Measurements from ENCODE around the gene BCAS3. TPM values are rescaled to one million over a fixed set of nuclear protein-coding genes. Genes with fewer than 3 reads are reported as not detected.

The BCAS3 gene
- polyA plus RNA-seq, 1 donor from 2014 or later: 23.2 TPM

DNA sequence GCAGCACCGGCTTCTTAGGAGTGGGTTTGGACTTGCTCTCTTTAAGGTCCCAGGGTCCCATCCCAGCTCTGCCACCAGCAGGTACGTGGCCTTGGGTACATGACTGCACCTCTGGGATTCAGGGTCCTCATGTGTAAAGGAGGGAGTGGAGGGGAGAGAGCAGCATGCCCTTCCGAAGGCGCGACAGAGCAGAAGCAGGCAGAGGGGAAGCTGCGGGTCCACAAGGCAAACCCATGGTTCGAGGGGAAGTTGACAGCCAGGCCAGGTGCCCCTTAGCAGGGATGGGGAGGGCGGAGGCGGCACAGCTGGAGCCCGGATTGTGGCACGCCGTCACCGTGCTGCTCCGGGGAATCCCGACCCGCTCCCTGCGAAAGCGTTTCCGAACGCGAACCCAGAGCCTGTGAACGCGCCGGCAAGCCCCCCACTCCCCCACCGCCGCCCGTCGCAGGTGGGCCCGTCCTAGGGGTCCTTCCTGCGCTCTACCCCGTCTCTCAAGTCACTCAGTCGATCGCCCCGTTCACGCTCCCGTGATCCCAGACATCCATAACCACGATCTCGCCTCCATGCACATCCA, 717.8 kb downstream of the BCAS3 start:
- Mint-ChIP-seq H3K4me3 (peak overlapping the region in 1 of 4 donors; percentile 27), H3K36me3 (peaks cover 4% of the 10 kb centered on the region), H3K4me1 (peaks cover under 1 to 8% (median 2%) of the 10 kb centered on the region in 3 donors), H3K27ac (peak overlapping the region; percentile 67 to 92 (median 90)), H3K27me3 (peaks cover 27% of the 10 kb centered on the region), H3K9me3 (peaks cover 0 to 3% (median 0%) of the 10 kb centered on the region in 3 donors)

DNA sequence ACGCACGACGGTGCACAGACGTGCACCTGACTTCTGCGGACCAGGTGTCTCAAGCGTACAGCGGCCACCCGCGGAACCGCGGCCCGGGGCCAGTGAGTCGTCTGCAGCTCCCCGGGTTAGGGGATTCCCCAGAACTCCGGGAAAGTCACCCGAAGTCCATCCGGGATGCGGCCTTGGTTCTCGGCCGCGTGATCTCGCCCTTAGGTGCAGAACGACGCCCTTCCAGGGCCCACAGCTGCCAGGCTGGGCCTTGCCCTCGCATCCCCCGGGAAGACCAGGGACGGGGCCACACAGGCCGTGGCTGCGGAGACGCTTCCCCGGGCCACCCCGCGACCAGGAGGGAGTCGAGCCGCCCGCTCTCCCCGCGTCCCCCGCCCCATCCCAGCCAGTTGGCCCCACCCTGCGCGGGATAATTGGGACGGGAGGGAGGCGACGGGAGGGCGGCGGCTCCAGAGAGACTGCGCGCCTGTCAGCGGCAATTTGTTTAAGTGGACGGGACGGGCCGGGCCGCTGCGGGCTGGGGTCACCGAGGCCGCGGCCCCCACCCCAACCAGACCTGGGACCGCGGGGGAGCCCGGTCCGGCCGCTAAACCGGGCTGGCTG, 718.4 kb downstream of the BCAS3 start:
- Mint-ChIP-seq H3K4me3 (peak overlapping the region in 1 of 4 donors; percentile 6), H3K9me3 (peaks cover 0 to 3% (median 0%) of the 10 kb centered on the region in 3 donors), H3K36me3 (peaks cover 4% of the 10 kb centered on the region), H3K27me3 (peaks cover 31% of the 10 kb centered on the region), H3K27ac (peak overlapping the region; percentile 67 to 92 (median 90)), H3K4me1 (peaks cover 3 to 9% (median 6%) of the 10 kb centered on the region in 3 donors)

DNA sequence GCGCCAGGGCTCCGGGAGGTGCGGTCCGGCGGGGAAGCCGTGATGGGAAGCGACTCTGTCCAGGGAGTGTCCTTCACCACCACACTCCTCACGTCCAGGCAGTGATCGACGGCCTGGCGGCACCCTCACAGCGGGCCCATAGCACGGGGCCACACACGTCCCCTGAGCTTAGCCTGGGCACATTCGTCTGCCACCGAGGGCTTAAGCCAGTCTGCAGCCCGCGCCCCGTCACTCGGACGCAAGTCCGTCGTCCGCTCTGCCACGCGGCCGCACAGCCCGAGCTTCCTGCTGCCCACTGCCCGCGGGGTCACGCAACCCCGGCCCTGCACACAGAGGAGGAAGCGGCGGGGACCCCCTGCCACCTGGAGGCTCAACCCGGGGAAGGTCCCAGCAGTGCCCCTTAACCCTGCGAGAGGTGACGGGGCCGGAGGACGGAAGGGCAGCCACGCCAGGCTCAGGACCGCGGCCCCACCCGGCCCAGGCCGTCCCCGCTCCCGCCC, 719.0 kb downstream of the BCAS3 start:
- Mint-ChIP-seq H3K4me3 (no peak overlapping the region), H3K27me3 (peaks cover 34% of the 10 kb centered on the region), H3K9me3 (peaks cover 0 to 3% (median 0%) of the 10 kb centered on the region in 3 donors), H3K36me3 (peaks cover 4% of the 10 kb centered on the region), H3K4me1 (peaks cover 7 to 13% (median 11%) of the 10 kb centered on the region in 3 donors), H3K27ac (peak overlapping the region in 1 of 3 donors; percentile 90)

DNA sequence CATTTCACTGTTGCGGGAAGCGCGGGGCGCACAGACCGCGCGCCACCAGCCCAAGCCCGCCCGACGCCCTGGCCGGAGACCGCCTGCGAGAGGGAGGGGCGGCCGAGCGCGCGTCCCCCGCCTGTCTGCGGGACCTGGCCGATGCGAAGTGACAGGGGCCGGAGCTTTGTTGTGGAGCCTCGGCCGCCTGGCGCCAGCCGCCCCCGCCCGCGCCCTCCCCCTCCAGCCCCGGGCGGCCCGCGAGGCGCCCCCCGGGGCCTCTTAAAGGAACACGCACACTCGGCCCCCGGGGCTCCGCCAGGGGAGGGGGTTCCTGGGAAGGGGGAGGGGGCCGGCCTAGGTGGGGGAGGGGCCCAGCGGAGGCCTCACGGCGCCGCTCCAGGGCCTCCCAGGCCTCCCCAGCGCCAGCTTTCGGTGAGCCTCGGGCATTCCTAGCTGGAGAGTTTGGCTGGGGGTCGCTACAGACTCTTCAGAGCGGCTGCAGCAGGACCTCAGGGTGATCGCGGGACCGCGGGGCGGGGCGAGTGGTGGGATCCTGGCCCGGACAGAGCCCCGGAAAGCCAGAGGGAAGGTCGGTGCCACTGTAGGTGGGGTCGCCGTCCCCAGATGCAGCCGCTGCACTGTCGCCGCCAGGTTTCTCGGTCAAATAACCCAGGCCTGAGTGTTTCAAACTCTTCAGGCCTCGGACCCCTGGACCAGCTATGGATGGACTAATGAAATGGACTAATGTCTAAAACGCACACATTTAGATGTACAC, 719.6 kb downstream of the BCAS3 start:
- Mint-ChIP-seq H3K36me3 (peaks cover 1% of the 10 kb centered on the region), H3K4me1 (peaks cover 8 to 14% (median 13%) of the 10 kb centered on the region in 3 donors), H3K9me3 (peaks cover 0 to 3% (median 0%) of the 10 kb centered on the region in 3 donors), H3K27ac (peak overlapping the region; percentile 90 to 93 (median 91)), H3K27me3 (peaks cover 33% of the 10 kb centered on the region), H3K4me3 (no peak overlapping the region)

DNA sequence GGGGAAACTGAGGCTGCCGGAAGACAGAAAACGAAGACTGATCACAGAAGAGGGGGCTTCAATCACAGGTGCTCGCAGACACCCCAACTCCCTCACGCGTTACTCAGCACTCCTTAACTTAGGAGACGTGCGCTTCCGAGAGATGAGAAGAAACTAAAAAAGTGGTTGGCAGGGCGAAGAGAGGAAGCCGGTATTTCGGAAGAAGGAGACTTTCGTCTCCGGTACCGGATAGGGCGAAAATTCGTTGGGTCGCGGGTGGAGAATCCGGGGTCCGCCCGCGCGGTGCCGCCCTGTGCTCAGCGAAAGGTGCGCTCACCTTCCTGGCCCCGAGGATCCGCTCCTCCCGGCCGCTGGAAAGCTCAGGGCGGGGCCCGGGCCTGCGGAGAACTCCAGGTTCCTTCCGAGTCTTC, 721.1 kb downstream of the BCAS3 start:
- peaks cover 0 to 5% (median 0%) of the 10 kb centered on the region in 3 donors for H3K9me3 Mint-ChIP-seq
- peaks cover 2% of the 10 kb centered on the region for H3K36me3 Mint-ChIP-seq
- H3K4me1 Mint-ChIP-seq: peaks cover 17 to 27% (median 18%) of the 10 kb centered on the region in 3 donors
- H3K27ac Mint-ChIP-seq: peak overlapping the region; percentile 90 to 93 (median 91)
- peak overlapping the region; percentile 70 to 80 (median 76) for H3K4me3 Mint-ChIP-seq
- H3K27me3 Mint-ChIP-seq: peaks cover 47% of the 10 kb centered on the region

DNA sequence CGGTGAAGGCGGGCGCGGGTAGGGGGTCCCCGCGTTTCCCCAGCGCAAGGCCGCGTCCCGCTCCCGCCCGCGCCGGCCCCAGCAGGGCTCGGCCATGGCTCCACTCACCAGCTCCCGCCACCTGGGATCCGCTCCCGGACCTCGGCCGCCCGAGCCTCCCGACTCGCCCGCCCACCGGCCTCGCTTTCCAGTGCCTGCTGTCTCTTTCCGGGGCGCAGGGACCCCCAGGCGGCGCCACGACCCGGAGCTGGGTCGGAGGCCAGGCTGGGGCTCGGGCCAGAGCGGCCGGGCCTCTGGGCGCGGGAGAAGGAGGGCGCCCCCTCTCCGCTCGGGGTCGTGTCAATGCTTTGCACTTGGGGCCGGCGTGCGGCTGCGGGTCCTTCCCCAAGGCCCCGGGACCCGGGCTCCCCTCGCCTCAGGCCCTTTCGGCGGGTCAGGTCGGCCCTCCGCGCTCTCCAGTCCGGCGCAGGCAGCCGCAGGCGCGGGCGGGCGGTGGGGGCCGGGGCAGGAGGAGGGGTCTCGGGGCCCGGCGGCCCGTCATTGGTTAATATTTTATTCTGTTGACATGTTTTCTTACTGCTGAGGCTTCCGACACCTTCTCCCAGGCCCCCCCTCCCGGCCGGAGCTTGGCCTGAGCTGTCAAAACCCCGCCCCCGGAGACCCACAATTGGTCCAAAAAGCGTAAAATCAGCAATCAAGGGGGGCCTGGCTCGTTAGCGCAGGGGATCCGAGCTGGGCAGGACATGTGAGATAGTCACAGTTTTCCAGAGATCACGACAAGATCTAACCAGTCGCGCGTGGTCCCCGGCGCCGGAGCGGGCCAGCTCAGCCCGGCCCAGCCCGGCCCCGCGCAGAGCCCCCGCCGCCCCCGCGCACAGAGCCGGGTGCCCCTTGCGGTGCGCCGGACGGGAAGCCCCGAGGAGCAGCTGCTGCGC, 721.7 kb downstream of the BCAS3 start, which contains the start of gene TBX2:
Gene TBX2 (plus strand): TSS at position 713 of the 935 bp plus-strand sequence. CDS start 334 bp downstream, outside the sequence.
- Mint-ChIP-seq H3K9me3 (peaks cover 0 to 5% (median 0%) of the 10 kb centered on the region in 3 donors), H3K4me1 (peaks cover 17 to 31% (median 20%) of the 10 kb centered on the region in 3 donors), H3K27me3 (peaks cover 50% of the 10 kb centered on the region), H3K27ac (peak within 1 kb of the TSS; percentile 90 to 93 (median 91)), H3K4me3 (peak within 1 kb of the TSS; percentile 70 to 86 (median 78)), H3K36me3 (peaks cover 2% of the 10 kb centered on the region)

DNA sequence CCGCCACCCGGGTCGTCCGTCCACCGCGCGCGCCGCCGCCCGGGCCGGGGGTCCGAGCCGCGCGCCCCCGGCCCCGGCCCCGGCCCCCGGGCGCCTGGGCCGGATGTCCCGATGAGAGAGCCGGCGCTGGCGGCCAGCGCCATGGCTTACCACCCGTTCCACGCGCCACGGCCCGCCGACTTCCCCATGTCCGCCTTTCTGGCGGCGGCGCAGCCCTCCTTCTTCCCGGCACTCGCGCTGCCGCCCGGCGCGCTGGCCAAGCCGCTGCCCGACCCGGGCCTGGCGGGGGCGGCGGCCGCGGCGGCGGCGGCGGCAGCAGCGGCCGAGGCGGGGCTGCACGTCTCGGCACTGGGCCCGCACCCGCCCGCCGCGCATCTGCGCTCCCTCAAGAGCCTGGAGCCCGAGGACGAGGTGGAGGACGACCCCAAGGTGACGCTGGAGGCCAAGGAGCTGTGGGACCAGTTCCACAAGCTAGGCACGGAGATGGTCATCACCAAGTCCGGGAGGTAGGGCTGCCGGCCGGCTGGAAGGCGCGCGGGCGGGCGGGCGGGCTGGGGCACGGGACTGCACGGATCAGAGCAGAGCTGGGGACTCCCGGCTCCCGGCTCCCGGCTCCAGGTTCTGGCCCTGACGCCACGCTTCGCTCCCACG, 722.5 kb downstream of the BCAS3 start:
- peaks cover 0 to 5% (median 0%) of the 10 kb centered on the region in 3 donors for H3K9me3 Mint-ChIP-seq
- peak overlapping the region; percentile 59 to 86 (median 77) for H3K4me3 Mint-ChIP-seq
- peaks cover 17 to 31% (median 20%) of the 10 kb centered on the region in 3 donors for H3K4me1 Mint-ChIP-seq
- peaks cover 50% of the 10 kb centered on the region for H3K27me3 Mint-ChIP-seq
- H3K36me3 Mint-ChIP-seq: peaks cover 2% of the 10 kb centered on the region
- H3K27ac Mint-ChIP-seq: peak overlapping the region in 2 of 3 donors; percentile 60 to 92

DNA sequence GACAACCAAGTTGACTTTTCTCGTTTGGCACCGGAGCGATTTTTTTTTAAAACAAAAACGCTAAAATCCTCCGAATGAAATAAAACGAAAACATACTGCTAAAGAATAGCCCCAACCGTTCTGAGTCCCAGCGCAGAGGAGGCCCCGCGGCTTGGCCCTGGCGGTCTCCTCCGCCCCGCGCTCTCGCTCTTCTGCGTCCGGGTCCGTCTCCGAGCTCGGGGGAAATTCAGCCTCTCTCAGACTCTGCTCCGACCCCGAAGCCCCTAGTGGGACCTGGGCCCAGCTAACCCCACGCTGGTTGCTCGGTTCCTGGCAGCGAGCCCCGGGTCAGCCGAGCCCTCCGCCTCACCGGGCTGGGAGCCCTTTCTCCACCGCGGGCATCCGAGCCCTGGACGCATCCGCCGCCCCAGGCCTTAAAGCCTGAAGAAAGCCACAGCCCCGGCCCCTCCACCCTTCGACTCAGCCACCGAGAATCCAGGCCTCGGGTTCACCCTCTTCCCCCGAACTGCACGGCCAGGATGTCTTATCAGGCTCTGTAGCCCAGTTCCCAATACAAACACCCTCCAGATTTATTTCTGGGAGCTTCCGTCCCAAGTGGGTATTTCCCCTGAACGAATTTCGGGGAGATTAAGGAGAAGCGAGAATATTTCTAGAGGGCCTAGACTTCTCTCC, 723.2 kb downstream of the BCAS3 start:
- Mint-ChIP-seq H3K36me3 (peaks cover 2% of the 10 kb centered on the region), H3K4me3 (peak overlapping the region; percentile 59 to 86 (median 78)), H3K27me3 (peaks cover 50% of the 10 kb centered on the region), H3K4me1 (peaks cover 17 to 31% (median 20%) of the 10 kb centered on the region in 3 donors), H3K27ac (peak overlapping the region; percentile 4 to 92 (median 60)), H3K9me3 (peaks cover 0 to 5% (median 0%) of the 10 kb centered on the region in 3 donors)

- Mint-ChIP-seq H3K4me1 (peaks cover 17 to 31% (median 20%) of the 10 kb centered on the region in 3 donors), H3K4me3 (peak overlapping the region; percentile 54 to 86 (median 78)), H3K27me3 (peaks cover 55% of the 10 kb centered on the region), H3K9me3 (peaks cover 0 to 5% (median 0%) of the 10 kb centered on the region in 3 donors), H3K36me3 (peaks cover 2% of the 10 kb centered on the region), H3K27ac (peak overlapping the region; percentile 4 to 92 (median 60))
These were observed 723.9 kb downstream of the BCAS3 start for GRCh38 chr17:61401389-61402072.

GRCh38 chr17:61402073-61402541, 724.5 kb downstream of the BCAS3 start:
- Mint-ChIP-seq H3K27me3 (peaks cover 60% of the 10 kb centered on the region), H3K36me3 (peaks cover 2% of the 10 kb centered on the region), H3K9me3 (peaks cover 0 to 5% (median 0%) of the 10 kb centered on the region in 3 donors), H3K27ac (peak overlapping the region in 2 of 3 donors; percentile 87 to 94), H3K4me3 (peak overlapping the region in 2 of 4 donors; percentile 69 to 76), H3K4me1 (peaks cover 17 to 31% (median 20%) of the 10 kb centered on the region in 3 donors)

DNA sequence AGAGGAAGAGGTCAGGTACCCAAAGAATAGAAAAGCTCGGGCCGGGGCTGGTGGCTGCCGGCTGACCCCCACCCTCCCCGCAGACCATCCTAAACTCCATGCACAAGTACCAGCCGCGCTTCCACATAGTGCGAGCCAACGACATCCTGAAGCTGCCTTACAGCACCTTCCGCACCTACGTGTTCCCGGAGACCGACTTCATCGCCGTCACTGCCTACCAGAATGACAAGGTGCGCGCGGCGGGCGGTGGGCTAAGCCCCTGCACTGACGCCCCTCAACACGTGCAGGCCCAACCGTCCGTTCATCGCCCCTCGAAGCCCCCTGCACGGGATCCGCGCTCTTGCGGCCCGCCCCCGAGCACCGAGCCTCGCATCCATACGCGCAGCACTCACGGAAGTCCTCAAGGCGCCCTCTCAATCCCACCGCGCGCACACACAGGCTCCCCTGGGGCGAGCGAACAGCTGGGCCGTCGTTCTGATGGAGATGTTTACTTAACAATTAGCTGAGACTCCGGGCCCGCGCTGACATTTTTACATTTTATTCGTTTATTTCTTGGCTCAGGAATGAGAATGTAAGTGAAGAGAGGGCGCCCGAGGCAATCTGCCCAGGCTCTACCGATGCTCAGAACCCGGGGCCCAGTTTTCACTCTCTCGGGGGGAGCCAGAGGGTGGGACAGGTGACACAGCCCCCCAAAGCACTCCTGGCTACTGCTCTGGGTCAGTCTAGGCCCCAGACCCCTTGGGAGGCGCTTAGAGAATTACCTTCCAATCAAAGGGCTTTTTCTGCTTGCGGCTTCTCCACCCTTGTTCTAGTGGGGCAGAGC, 725.5 kb downstream of the BCAS3 start:
- Mint-ChIP-seq H3K27ac (peak overlapping the region; percentile 48 to 94 (median 87)), H3K4me1 (peaks cover 17 to 35% (median 21%) of the 10 kb centered on the region in 3 donors)

More for the DNA sequence above, 725.5 kb downstream of the BCAS3 start:
- peaks cover 0 to 5% (median 0%) of the 10 kb centered on the region in 3 donors for H3K9me3 Mint-ChIP-seq
- peak overlapping the region; percentile 69 to 90 (median 83) for H3K4me3 Mint-ChIP-seq
- H3K27me3 Mint-ChIP-seq: peaks cover 62% of the 10 kb centered on the region
- peaks cover 2% of the 10 kb centered on the region for H3K36me3 Mint-ChIP-seq
